SU-DHL-6 (cell line): ENCODE data around the gene USP12.

ENCODE experiments used
- H2AFZ ChIP-seq: fragments of 200-600 bp; sonication (generic); 2 replicates; pipeline ENCODE4 v1.6.1; 2014; ENCODE audit warnings: low read depth, mild to moderate bottlenecking, moderate library complexity, mixed read lengths, antibody characterized with exemption, low read length; ENCODE audit not compliant: severe bottlenecking
- H3F3A ChIP-seq: fragments of 200-600 bp; shearing (Covaris generic); 2 replicates; pipeline ENCODE4 v1.6.0; 2016; ENCODE audit warnings: antibody characterized with exemption, mild to moderate bottlenecking; ENCODE audit not compliant: insufficient read depth
- H3K27ac ChIP-seq: fragments of 200-600 bp; sonication (generic); 2 replicates; pipeline ENCODE4 v1.5.1; 2016; ENCODE audit warnings: low read depth, mild to moderate bottlenecking, low read length, moderate library complexity, mixed read lengths
- H3K27me3 ChIP-seq: fragments of 200-600 bp; sonication (generic), shearing (Covaris generic); 2 replicates; pipeline ENCODE4 v1.6.0; 2014; ENCODE audit warnings: mild to moderate bottlenecking, low read length
- H3K36me3 ChIP-seq: fragments of 200-600 bp; sonication (generic); 2 replicates; pipeline ENCODE4 v1.6.1; 2014; ENCODE audit warnings: mild to moderate bottlenecking, low read length, mixed read lengths
- H3K4me2 ChIP-seq: fragments of 300-600, 200-600 bp; shearing (Covaris generic), sonication (generic); 2 replicates; pipeline ENCODE4 v1.6.0; 2014; ENCODE audit warnings: low read length, low read depth, mild to moderate bottlenecking; ENCODE audit not compliant: poor library complexity, severe bottlenecking
- H3K4me3 ChIP-seq: fragments of 200-600 bp; sonication (generic); 2 replicates; pipeline ENCODE4 v1.5.1; 2014; ENCODE audit warnings: antibody characterized with exemption, low read length, mild to moderate bottlenecking, mixed read lengths; ENCODE audit not compliant: insufficient read depth, poor library complexity, severe bottlenecking
- H3K79me2 ChIP-seq: fragments of 200-600 bp; sonication (generic); 2 replicates; pipeline ENCODE4 v1.6.1; 2014; ENCODE audit warnings: mild to moderate bottlenecking, low read length, moderate library complexity; ENCODE audit not compliant: insufficient read depth
- H3K9ac ChIP-seq: fragments of 200-600 bp; sonication (generic); 2 replicates; pipeline ENCODE4 v1.7.0; 2014; ENCODE audit warnings: mild to moderate bottlenecking, low read length
- H3K9me2 ChIP-seq: fragments of 200-600 bp; sonication (generic); replicated peaks from 2 replicates; pipeline ENCODE4 v1.6.1; 2014; ENCODE audit warnings: low read length; ENCODE audit not compliant: insufficient read depth
- H3K9me3 ChIP-seq: fragments of 200-600 bp; sonication (generic); 2 replicates; pipeline ENCODE4 v1.6.1; 2014; ENCODE audit warnings: low read length, mixed read lengths; ENCODE audit not compliant: insufficient read depth
- H4K20me1 ChIP-seq: fragments of 200-600 bp; sonication (generic); 2 replicates; pipeline ENCODE4 v1.6.1; 2014; ENCODE audit warnings: low read depth, mild to moderate bottlenecking, antibody characterized with exemption, low read length, moderate library complexity, mixed read lengths
- EZH2phosphoT487 ChIP-seq: fragments of 200-600 bp; sonication (generic), shearing (Covaris generic); conservative IDR thresholded peaks from 2 replicates; pipeline ENCODE4 v1.6.1; 2018; ENCODE audit warnings: mild to moderate bottlenecking, antibody characterized with exemption, low read length, moderate library complexity, mixed read lengths
- TF ChIP-seq, protein P1 (sequence below): fragments of 200-600 bp; sonication (generic); IDR thresholded peaks from one replicate; pipeline ENCODE4 v1.5.1; 2017; ENCODE audit warnings: antibody characterized with exemption, mild to moderate bottlenecking, low read length, moderate library complexity; ENCODE audit not compliant: insufficient read depth, poor library complexity, severe bottlenecking

The USP12 gene

GRCh38 chr13:27161423-27161822, 10.2 kb downstream of the USP12 start:
- Histone ChIP-seq H3K9me3 (no peaks in the 10 kb centered on the region), H3K79me2 (peaks cover 95% of the 10 kb centered on the region), H3K36me3 (no peaks in the 10 kb centered on the region), H2AFZ (no peak overlapping the region), H3K4me3 (no peak overlapping the region), H3K27ac (no peak overlapping the region), H3K9ac (no peak overlapping the region), H3K9me2 (no peaks in the 10 kb centered on the region), H3K4me2 (no peak overlapping the region), H3K27me3 (no peaks in the 10 kb centered on the region), H4K20me1 (peaks cover 50% of the 10 kb centered on the region), H3F3A (no peaks in the 10 kb centered on the region)
- no peak for TF ChIP-seq EZH2phosphoT487
- TF ChIP-seq, protein P1, sequence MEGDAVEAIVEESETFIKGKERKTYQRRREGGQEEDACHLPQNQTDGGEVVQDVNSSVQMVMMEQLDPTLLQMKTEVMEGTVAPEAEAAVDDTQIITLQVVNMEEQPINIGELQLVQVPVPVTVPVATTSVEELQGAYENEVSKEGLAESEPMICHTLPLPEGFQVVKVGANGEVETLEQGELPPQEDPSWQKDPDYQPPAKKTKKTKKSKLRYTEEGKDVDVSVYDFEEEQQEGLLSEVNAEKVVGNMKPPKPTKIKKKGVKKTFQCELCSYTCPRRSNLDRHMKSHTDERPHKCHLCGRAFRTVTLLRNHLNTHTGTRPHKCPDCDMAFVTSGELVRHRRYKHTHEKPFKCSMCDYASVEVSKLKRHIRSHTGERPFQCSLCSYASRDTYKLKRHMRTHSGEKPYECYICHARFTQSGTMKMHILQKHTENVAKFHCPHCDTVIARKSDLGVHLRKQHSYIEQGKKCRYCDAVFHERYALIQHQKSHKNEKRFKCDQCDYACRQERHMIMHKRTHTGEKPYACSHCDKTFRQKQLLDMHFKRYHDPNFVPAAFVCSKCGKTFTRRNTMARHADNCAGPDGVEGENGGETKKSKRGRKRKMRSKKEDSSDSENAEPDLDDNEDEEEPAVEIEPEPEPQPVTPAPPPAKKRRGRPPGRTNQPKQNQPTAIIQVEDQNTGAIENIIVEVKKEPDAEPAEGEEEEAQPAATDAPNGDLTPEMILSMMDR, result no peak

DNA sequence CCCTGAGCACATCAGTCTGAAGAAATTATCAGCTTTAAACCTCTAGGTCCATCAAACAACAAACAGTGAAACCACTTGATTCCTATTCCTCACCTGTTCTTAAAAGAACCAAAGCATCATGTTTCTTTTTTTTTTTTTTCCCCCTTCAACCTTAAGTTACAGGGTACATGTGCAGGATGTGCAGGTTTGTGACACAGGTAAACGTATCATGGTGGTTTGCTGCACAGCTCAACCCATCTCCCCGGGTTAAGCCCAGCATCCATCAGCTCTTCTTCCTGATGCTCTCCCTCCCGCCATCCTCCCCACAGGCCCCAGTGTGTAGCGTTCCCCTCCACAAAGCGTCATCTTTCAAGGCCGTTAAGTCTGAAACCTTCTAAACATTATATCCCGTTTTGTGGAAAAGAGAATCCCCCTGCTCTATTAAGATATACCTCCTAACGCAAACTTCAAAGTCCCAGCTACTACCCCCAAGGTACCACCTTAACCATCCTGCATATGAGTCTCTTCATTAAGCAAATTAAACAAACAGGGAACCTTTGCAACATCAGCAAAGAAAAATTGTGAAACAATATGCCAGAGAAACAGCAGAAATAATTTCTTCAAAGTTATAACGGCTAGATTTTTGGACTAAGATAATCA, 10.8 kb downstream of the USP12 start:
- Histone ChIP-seq H3K27me3 (no peaks in the 10 kb centered on the region), H3K4me2 (peak overlapping the region; percentile 12), H2AFZ (no peak overlapping the region), H3K4me3 (no peak overlapping the region), H3K9me3 (no peaks in the 10 kb centered on the region), H3K79me2 (peaks cover 96% of the 10 kb centered on the region), H3K9ac (no peak overlapping the region), H3K36me3 (no peaks in the 10 kb centered on the region), H3F3A (no peaks in the 10 kb centered on the region), H3K27ac (no peak overlapping the region), H4K20me1 (peaks cover 49% of the 10 kb centered on the region), H3K9me2 (no peaks in the 10 kb centered on the region)
- TF ChIP-seq EZH2phosphoT487, result no peak
- TF ChIP-seq, protein P1, result no peak

GRCh38 chr13:27159806-27160563, 11.6 kb downstream of the USP12 start:
- no peak overlapping the region for H2AFZ ChIP-seq
- no peaks in the 10 kb centered on the region for H3F3A ChIP-seq
- no peak overlapping the region for H3K4me3 ChIP-seq
- H3K9me2 ChIP-seq, result no peaks in the 10 kb centered on the region
- H4K20me1 ChIP-seq, result peaks cover 47% of the 10 kb centered on the region
- TF ChIP-seq EZH2phosphoT487, result no peak
- TF ChIP-seq, protein P1, result no peak
- peak overlapping the region; percentile 12 for H3K4me2 ChIP-seq
- H3K9me3 ChIP-seq, result no peaks in the 10 kb centered on the region
- no peaks in the 10 kb centered on the region for H3K27me3 ChIP-seq
- no peak overlapping the region for H3K9ac ChIP-seq
- H3K36me3 ChIP-seq, result no peaks in the 10 kb centered on the region
- H3K79me2 ChIP-seq, result peaks cover 96% of the 10 kb centered on the region
- H3K27ac ChIP-seq, result no peak overlapping the region
